ENCODE results near the gene LRMDA. TPM values are rescaled to one million over a fixed set of nuclear protein-coding genes. Genes with fewer than 3 reads are reported as not detected.

LRMDA gene
- total and polyA plus RNA-seq, 2 of the 4 experiments (the other 2 are of a cell fraction): 0.07 TPM; not detected in 1

- Histone ChIP-seq H3K9ac (ENCODE audit: low read depth, low read length) (no peak overlapping the region), H4K5ac (ENCODE audit: low read depth, low read length) (no peak overlapping the region), H3K23ac (ENCODE audit: low read depth, low read length) (no peak overlapping the region), H2AK9ac (replicated peaks; ENCODE audit: low read depth, low read length, poor library complexity) (no peak overlapping the region), H2AK5ac (ENCODE audit: low read depth, low read length) (no peak overlapping the region), H3K27me3 (ENCODE audit: control insufficient read depth, insufficient read depth, low read length) (no peaks in the 10 kb centered on the region), H3K27ac (ENCODE audit: insufficient read depth, low read length) (no peak overlapping the region), H3K56ac (ENCODE audit: extremely low read depth, insufficient read depth, low read length) (no peak overlapping the region), H2BK15ac (ENCODE audit: low read depth, low read length) (no peak overlapping the region), H3K4me2 (ENCODE audit: low read depth, low read length) (no peak overlapping the region), H2BK20ac (ENCODE audit: low read depth, low read length) (no peak overlapping the region), H4K20me1 (ENCODE audit: insufficient read depth, low read length) (no peaks in the 10 kb centered on the region), H2AFZ (replicated peaks; ENCODE audit: low read length, poor library complexity) (no peak overlapping the region), H3K14ac (replicated peaks; ENCODE audit: low read depth, low read length) (no peak overlapping the region), H3K9me1 (ENCODE audit: insufficient read depth, low read length) (no peaks in the 10 kb centered on the region), H4K91ac (ENCODE audit: insufficient read depth, low read depth, low read length) (no peak overlapping the region), H3K4ac (ENCODE audit: low read depth, low read length) (no peak overlapping the region), H3K4me3 (ENCODE audit: insufficient read depth, low read depth, low read length) (no peak overlapping the region), H3K4me1 (ENCODE audit: control insufficient read depth, insufficient read depth, low read length) (no peaks in the 10 kb centered on the region), H3K18ac (ENCODE audit: low read depth, low read length) (no peak overlapping the region), H4K8ac (ENCODE audit: low read depth in 2 of 2, low read length in 2 of 2) (no peak overlapping the region), H3K79me1 (ENCODE audit: low read depth in 1 of 2, low read length in 2 of 2) (no peaks in the 10 kb centered on the region), H3K36me3 (ENCODE audit: control insufficient read depth, insufficient read depth, low read length) (no peaks in the 10 kb centered on the region), H2BK5ac (ENCODE audit: low read depth, low read length, poor library complexity, severe bottlenecking) (no peak overlapping the region), H3K9me3 (ENCODE audit: control insufficient read depth, insufficient read depth, low read length) (no peaks in the 10 kb centered on the region), H2BK120ac (ENCODE audit: low read depth, low read length) (no peak overlapping the region)
- in situ Hi-C loops (cut with MboI; ENCODE audit: low sequenced_read_pairs) (no loop called here), dilution Hi-C loops (cut with HindIII; ENCODE audit: low sequenced_read_pairs, unreplicated experiment) (no loop called here), intact Hi-C loops (cut with micrococcal nuclease) (no loop called here)
- ATAC-seq (ENCODE audit: low read depth) (no peak), DNase-seq (no peak)
- TF ChIP-seq USF2 (IDR thresholded peaks at IDR 0.05; ENCODE audit: low read depth, low read length) (no peak), MXI1 (IDR thresholded peaks at IDR 0.05; ENCODE audit: borderline replicate concordance, low read depth, low read length) (no peak), BHLHE40 (IDR thresholded peaks at IDR 0.05; ENCODE audit: low read depth, low read length) (no peak), FOS (IDR thresholded peaks at IDR 0.05; ENCODE audit: low read depth, low read length) (no peak), ELK1 (IDR thresholded peaks at IDR 0.05; ENCODE audit: borderline replicate concordance, low read depth, low read length) (no peak), CHD1 (IDR thresholded peaks at IDR 0.05; ENCODE audit: low read depth, low read length) (no peak), CEBPB (IDR thresholded peaks at IDR 0.05; ENCODE audit: low read depth, low read length) (no peak), RCOR1 (IDR thresholded peaks at IDR 0.05; ENCODE audit: insufficient replicate concordance, low read length) (no peak), NFE2L2 (IDR thresholded peaks at IDR 0.05; ENCODE audit: low read depth, low read length) (no peak), POLR2A (IDR thresholded peaks at IDR 0.05; ENCODE audit: low read depth, low read length) (no peak)
- no CpG with 5 or more reads among the region's 3 CpGs for WGBS, 2 experiments (ENCODE audit: extremely low coverage in 2 of 2, insufficient read length in 1 of 2)
- ChIA-PET POLR2A (ENCODE audit: unreplicated experiment) (no interaction called here), CTCF (no interaction called here)
- BruUV-seq (replicated peaks): no TSS peak
Observed at GRCh38 chr10:75806186-75806585, 374.8 kb downstream of the LRMDA start.

Measured in IMR-90 (cell line).